Frontal cortex (tissue), 4 donors: ENCODE data around the gene UNC13A. TPM values are rescaled to one million over a fixed set of nuclear protein-coding genes. Genes with fewer than 3 reads are reported as not detected.
A peak's percentile ranks its signal among the peaks of the same experiment; 100 is the strongest.
"Not testable (repeated sequence)": the region's sequence is repeated elsewhere in the genome, so short reads cannot be mapped to it uniquely, and the experiment has no call there.

Experiments used
- DNase-seq, 2 donors: peaks; one replicate each; pipeline ENCODE4 v3.0.0; 2012; ENCODE audit warnings: low spot score in 2 of 2
- FAIRE-seq: peaks from 2 replicates; lab custom pipeline; 2012; peaks lifted over from hg19 to GRCh38; lab: Jason Lieb, UNC
- total RNA-seq: library from RNA; depleted of rRNA; stranded (reverse); fragments of >200 nt; gene quantifications from one replicate; pipeline ENCODE4 v1.2.3, GENCODE V29; 2014
- donor health status: control.
- donor health status: control.
- donor health status: control.

Gene UNC13A
- total RNA-seq, 1 donor from 2014 or later, result 27.3 TPM

- no peak for FAIRE-seq
- peak; percentile 96 for DNase-seq
Measured at GRCh38 chr19:17555480-17555928, 132.7 kb downstream of the UNC13A start, which contains the start of gene COLGALT1. Gene COLGALT1, plus strand, starts transcription at chr19:17555649. Its CDS starts 65 bp downstream, at chr19:17555714.

DNA sequence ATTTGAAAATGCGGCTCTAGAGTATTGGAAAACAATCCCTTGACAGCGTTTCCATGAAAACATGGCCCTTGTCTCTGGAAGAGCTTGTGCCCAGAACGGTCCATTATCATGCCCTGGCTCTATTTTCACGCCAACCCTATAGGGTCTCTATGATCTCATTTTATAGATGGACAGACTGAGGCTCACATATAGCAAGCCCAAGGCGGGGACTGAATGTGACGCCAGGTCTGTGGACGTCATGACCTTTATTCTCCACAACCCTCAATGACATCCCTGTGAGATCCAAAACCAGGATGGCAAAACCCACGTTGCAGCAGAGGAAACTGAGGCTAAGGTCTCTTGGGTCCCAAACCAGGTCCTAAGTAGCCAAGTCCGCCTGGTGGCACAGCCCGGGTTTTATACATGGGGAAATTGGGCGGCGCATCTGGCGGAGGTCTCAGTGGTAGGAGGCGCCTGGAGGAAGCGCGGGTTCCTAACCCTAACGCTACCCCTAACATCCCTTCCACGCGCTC, 133.1 kb downstream of the UNC13A start:
- no peak for FAIRE-seq
- no peak for DNase-seq

DNA sequence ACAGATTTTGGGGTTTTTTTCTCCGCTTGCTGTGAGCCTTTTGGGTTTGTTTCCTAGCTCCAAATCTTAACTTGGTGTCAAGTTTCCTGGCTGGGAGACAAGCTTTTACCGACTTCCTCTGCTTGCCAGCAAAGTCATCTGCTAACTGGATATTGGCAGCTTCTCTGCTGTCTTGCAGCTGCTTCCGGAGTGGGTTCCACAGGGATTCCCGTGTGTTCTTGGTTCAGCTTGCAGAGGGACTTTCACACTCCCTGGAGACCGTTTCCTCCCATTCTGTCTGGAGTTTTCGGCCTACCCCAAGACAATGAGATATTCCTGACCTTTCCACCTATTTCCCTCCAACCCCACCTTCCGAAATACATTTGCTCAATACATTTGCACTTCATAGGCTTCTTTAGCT, 134.9 kb downstream of the UNC13A start:
- DNase-seq (no peak), FAIRE-seq (no peak)

- FAIRE-seq, DNase-seq: not testable (repeated sequence)
Measured at GRCh38 chr19:17552735-17553134, 135.4 kb downstream of the UNC13A start.

Other genes starting within 250 kb of the UNC13A start
- 0.82 TPM for gene TMEM221, start 239.7 kb downstream of the UNC13A start, total RNA-seq
- not detected for gene NXNL1, start 227.4 kb downstream of the UNC13A start, total RNA-seq
- 10.2 TPM for gene SLC27A1, start 217.8 kb downstream of the UNC13A start, total RNA-seq
- 38.3 TPM for gene PGLS, start 176.7 kb downstream of the UNC13A start, total RNA-seq
- 17.1 TPM for gene COLGALT1, start 132.7 kb downstream of the UNC13A start, total RNA-seq
- gene MAP1S, start 31.1 kb upstream of the UNC13A start, total RNA-seq, result 20.8 TPM
- gene FCHO1, start 63.1 kb upstream of the UNC13A start, total RNA-seq, result 26.1 TPM
- not detected for gene B3GNT3, start 106.8 kb upstream of the UNC13A start, total RNA-seq
- gene INSL3, start 133.2 kb upstream of the UNC13A start, total RNA-seq, result not detected
- gene JAK3, start 159.6 kb upstream of the UNC13A start, total RNA-seq, result 1.6 TPM
- gene RPL18A, start 171.6 kb upstream of the UNC13A start, total RNA-seq, result 937 TPM
- gene SLC5A5, start 183.6 kb upstream of the UNC13A start, total RNA-seq, result 2.9 TPM
- gene CCDC124, start 244.7 kb upstream of the UNC13A start, total RNA-seq, result 15.5 TPM